ENCODE results near the gene EEF2.

EEF2 gene

GRCh38 chr19:3984908-3985642 is at the start of gene EEF2:
Gene EEF2 (minus strand): TSS chr19:3985463. CDS start chr19:3985380, 83 bp downstream.
- H3K27me3 Mint-ChIP-seq, result peaks cover 1% of the 10 kb centered on the region
- peak; percentile 22 for ATAC-seq
- DNase-seq, result peak; percentile 92
- H3K4me1 Mint-ChIP-seq, result peaks cover 66% of the 10 kb centered on the region
- no peaks in the 10 kb centered on the region for H3K9me3 Mint-ChIP-seq
- peak within 1 kb of the TSS; percentile 98 for H3K4me3 Mint-ChIP-seq
- peak within 1 kb of the TSS; percentile 98 for H3K27ac Mint-ChIP-seq
- H3K36me3 Mint-ChIP-seq (ENCODE audit: low read depth), result peaks cover 51% of the 10 kb centered on the region

- Mint-ChIP-seq H3K27me3 (no peaks in the 10 kb centered on the region), H3K27ac (peak overlapping the region; percentile 37), H3K4me3 (no peak overlapping the region), H3K36me3 (ENCODE audit: low read depth) (peaks cover 5% of the 10 kb centered on the region), H3K4me1 (no peaks in the 10 kb centered on the region), H3K9me3 (no peaks in the 10 kb centered on the region)
- DNase-seq (no peak), ATAC-seq (no peak)
These were observed 49.1 kb upstream of the EEF2 start for GRCh38 chr19:4034048-4035017.

GRCh38 chr19:4033028-4033956 is 48.0 kb upstream of the EEF2 start:
- no peak for DNase-seq
- H3K4me1 Mint-ChIP-seq, result no peaks in the 10 kb centered on the region
- ATAC-seq, result no peak
- peaks cover 5% of the 10 kb centered on the region for H3K36me3 Mint-ChIP-seq (ENCODE audit: low read depth)
- H3K27me3 Mint-ChIP-seq, result no peaks in the 10 kb centered on the region
- no peak overlapping the region for H3K27ac Mint-ChIP-seq
- H3K4me3 Mint-ChIP-seq, result no peak overlapping the region
- H3K9me3 Mint-ChIP-seq, result no peaks in the 10 kb centered on the region

- peaks cover 3% of the 10 kb centered on the region for H3K36me3 Mint-ChIP-seq (ENCODE audit: low read depth)
- no peak overlapping the region for H3K4me3 Mint-ChIP-seq
- no peaks in the 10 kb centered on the region for H3K27me3 Mint-ChIP-seq
- no peak overlapping the region for H3K27ac Mint-ChIP-seq
- no peak for ATAC-seq
- H3K4me1 Mint-ChIP-seq, result no peaks in the 10 kb centered on the region
- no peaks in the 10 kb centered on the region for H3K9me3 Mint-ChIP-seq
- DNase-seq, result no peak
These were observed 47.2 kb upstream of the EEF2 start for GRCh38 chr19:4032436-4032835.

- Mint-ChIP-seq H3K36me3 (ENCODE audit: low read depth) (peaks cover 3% of the 10 kb centered on the region), H3K27me3 (no peaks in the 10 kb centered on the region), H3K4me1 (no peaks in the 10 kb centered on the region), H3K4me3 (no peak overlapping the region), H3K9me3 (no peaks in the 10 kb centered on the region), H3K27ac (no peak overlapping the region)
- ATAC-seq, result no peak
- no peak for DNase-seq
These were observed 46.2 kb upstream of the EEF2 start for GRCh38 chr19:4031420-4031819.

GRCh38 chr19:4030981-4031380 is 45.7 kb upstream of the EEF2 start:
- no peaks in the 10 kb centered on the region for H3K9me3 Mint-ChIP-seq
- H3K27ac Mint-ChIP-seq, result no peak overlapping the region
- H3K4me1 Mint-ChIP-seq, result no peaks in the 10 kb centered on the region
- no peaks in the 10 kb centered on the region for H3K27me3 Mint-ChIP-seq
- DNase-seq (no peak), ATAC-seq (no peak)
- peaks cover 3% of the 10 kb centered on the region for H3K36me3 Mint-ChIP-seq (ENCODE audit: low read depth)
- H3K4me3 Mint-ChIP-seq, result no peak overlapping the region

GRCh38 chr19:4030552-4030951 is 45.3 kb upstream of the EEF2 start:
- peaks cover 3% of the 10 kb centered on the region for H3K36me3 Mint-ChIP-seq (ENCODE audit: low read depth)
- DNase-seq (no peak), ATAC-seq (no peak)
- no peak overlapping the region for H3K27ac Mint-ChIP-seq
- H3K4me1 Mint-ChIP-seq, result no peaks in the 10 kb centered on the region
- H3K9me3 Mint-ChIP-seq, result no peaks in the 10 kb centered on the region
- H3K4me3 Mint-ChIP-seq, result no peak overlapping the region
- H3K27me3 Mint-ChIP-seq, result no peaks in the 10 kb centered on the region

- Mint-ChIP-seq H3K9me3 (no peaks in the 10 kb centered on the region), H3K27ac (no peak overlapping the region), H3K27me3 (no peaks in the 10 kb centered on the region), H3K36me3 (ENCODE audit: low read depth) (no peaks in the 10 kb centered on the region), H3K4me1 (no peaks in the 10 kb centered on the region), H3K4me3 (no peak overlapping the region)
- no peak for DNase-seq
- no peak for ATAC-seq
These were observed 44.0 kb upstream of the EEF2 start for GRCh38 chr19:4029247-4029614.

GRCh38 chr19:4028334-4029246 is 43.3 kb upstream of the EEF2 start:
- no peaks in the 10 kb centered on the region for H3K36me3 Mint-ChIP-seq (ENCODE audit: low read depth)
- no peak for ATAC-seq
- no peak overlapping the region for H3K4me3 Mint-ChIP-seq

GRCh38 chr19:4027146-4027545 is 41.9 kb upstream of the EEF2 start:
- ATAC-seq, result no peak
- H3K9me3 Mint-ChIP-seq, result peaks cover under 1% of the 10 kb centered on the region
- H3K4me3 Mint-ChIP-seq, result no peak overlapping the region
- no peaks in the 10 kb centered on the region for H3K27me3 Mint-ChIP-seq
- no peaks in the 10 kb centered on the region for H3K4me1 Mint-ChIP-seq
- H3K27ac Mint-ChIP-seq, result no peak overlapping the region
- DNase-seq, result no peak
- H3K36me3 Mint-ChIP-seq (ENCODE audit: low read depth), result peaks cover under 1% of the 10 kb centered on the region

More at GRCh38 chr19:4028334-4029246, 43.3 kb upstream of the EEF2 start:
- Mint-ChIP-seq H3K27ac (no peak overlapping the region), H3K27me3 (no peaks in the 10 kb centered on the region), H3K4me1 (no peaks in the 10 kb centered on the region), H3K9me3 (no peaks in the 10 kb centered on the region)
- no peak for DNase-seq

- no peaks in the 10 kb centered on the region for H3K27me3 Mint-ChIP-seq
- no peak overlapping the region for H3K27ac Mint-ChIP-seq
- no peak overlapping the region for H3K4me3 Mint-ChIP-seq
- peak; percentile 24 for ATAC-seq
- H3K4me1 Mint-ChIP-seq, result no peaks in the 10 kb centered on the region
- peaks cover 7% of the 10 kb centered on the region for H3K36me3 Mint-ChIP-seq (ENCODE audit: low read depth)
- DNase-seq, result no peak
- peaks cover 3% of the 10 kb centered on the region for H3K9me3 Mint-ChIP-seq
These were observed 40.1 kb upstream of the EEF2 start for GRCh38 chr19:4025317-4025716.

GRCh38 chr19:4023600-4024398 is 38.5 kb upstream of the EEF2 start:
- DNase-seq, result no peak
- ATAC-seq, result no peak
- Mint-ChIP-seq H3K9me3 (peaks cover 3% of the 10 kb centered on the region), H3K4me3 (no peak overlapping the region), H3K27me3 (no peaks in the 10 kb centered on the region), H3K27ac (no peak overlapping the region), H3K4me1 (no peaks in the 10 kb centered on the region), H3K36me3 (ENCODE audit: low read depth) (peaks cover 7% of the 10 kb centered on the region)

- Mint-ChIP-seq H3K27ac (no peak overlapping the region), H3K4me3 (no peak overlapping the region), H3K9me3 (peaks cover 3% of the 10 kb centered on the region), H3K4me1 (peaks cover 3% of the 10 kb centered on the region), H3K36me3 (ENCODE audit: low read depth) (peaks cover 7% of the 10 kb centered on the region), H3K27me3 (no peaks in the 10 kb centered on the region)
- ATAC-seq, result no peak
- DNase-seq, result no peak
These were observed 34.3 kb upstream of the EEF2 start for GRCh38 chr19:4019578-4019977.

Measured in activated naive CD8-positive, alpha-beta T cell treated with anti-CD3 and anti-CD28 coated beads, Interleukin-2, amount 50 U/mL, for 24 hours (primary cell).